AG04450 (cell line): ENCODE measurements around the gene FNDC3B. TPM values are rescaled to one million over a fixed set of nuclear protein-coding genes. Genes with fewer than 3 reads are reported as not detected.
A peak's percentile ranks its signal among the peaks of the same experiment; 100 is the strongest.

Experiments
- CTCF ChIA-PET: fragments of 300-600, 350-600 bp; formaldehyde crosslinking; extraction: SDS; loops from one replicate; lab custom pipeline; 2022; ENCODE audit warnings: antibody characterized with exemption, inconsistent platforms; lab: Charles Lee
- POLR2A ChIA-PET: fragments of 350-600 bp; formaldehyde crosslinking; extraction: SDS; loops from one replicate; lab custom pipeline; 2021; ENCODE audit warnings: antibody characterized with exemption, inconsistent platforms; lab: Yijun Ruan, JAX
- DNase-seq: peaks from one replicate; pipeline ENCODE4 v3.0.0-alpha.2; 2011; ENCODE audit warnings: low read depth, low spot score
- H3K27ac ChIP-seq: one replicate; pipeline ENCODE4 v1.5.1; 2012; ENCODE audit warnings: low read depth, low read length, control low read depth
- H3K27me3 ChIP-seq: one replicate; pipeline ENCODE4 v1.6.0; 2012; ENCODE audit warnings: low read length; ENCODE audit not compliant: control insufficient read depth, insufficient read depth
- H3K4me3 ChIP-seq: 2 replicates; pipeline ENCODE4 v1.5.1; 2011; ENCODE audit warnings: mild to moderate bottlenecking, low read depth, low read length, control low read depth
- H3K9me3 ChIP-seq: 2 replicates; pipeline ENCODE4 v1.5.1; 2012; ENCODE audit warnings: low read length; ENCODE audit not compliant: control insufficient read depth, insufficient read depth
- polyA plus RNA-seq: library from polyadenylated mRNA; depleted of rRNA; stranded (reverse); fragments of >200 nt; gene quantifications from 2 replicates; pipeline ENCODE4 v1.2.3, GENCODE V29; 2011
- TF ChIP-seq, protein P1 (sequence below): IDR thresholded peaks from 2 replicates; pipeline ENCODE4 v1.5.1; 2011; ENCODE audit warnings: low read depth, low read length, control low read depth, inconsistent platforms

FNDC3B gene
- polyA plus RNA-seq, 1 experiment: 39.5 TPM

DNA sequence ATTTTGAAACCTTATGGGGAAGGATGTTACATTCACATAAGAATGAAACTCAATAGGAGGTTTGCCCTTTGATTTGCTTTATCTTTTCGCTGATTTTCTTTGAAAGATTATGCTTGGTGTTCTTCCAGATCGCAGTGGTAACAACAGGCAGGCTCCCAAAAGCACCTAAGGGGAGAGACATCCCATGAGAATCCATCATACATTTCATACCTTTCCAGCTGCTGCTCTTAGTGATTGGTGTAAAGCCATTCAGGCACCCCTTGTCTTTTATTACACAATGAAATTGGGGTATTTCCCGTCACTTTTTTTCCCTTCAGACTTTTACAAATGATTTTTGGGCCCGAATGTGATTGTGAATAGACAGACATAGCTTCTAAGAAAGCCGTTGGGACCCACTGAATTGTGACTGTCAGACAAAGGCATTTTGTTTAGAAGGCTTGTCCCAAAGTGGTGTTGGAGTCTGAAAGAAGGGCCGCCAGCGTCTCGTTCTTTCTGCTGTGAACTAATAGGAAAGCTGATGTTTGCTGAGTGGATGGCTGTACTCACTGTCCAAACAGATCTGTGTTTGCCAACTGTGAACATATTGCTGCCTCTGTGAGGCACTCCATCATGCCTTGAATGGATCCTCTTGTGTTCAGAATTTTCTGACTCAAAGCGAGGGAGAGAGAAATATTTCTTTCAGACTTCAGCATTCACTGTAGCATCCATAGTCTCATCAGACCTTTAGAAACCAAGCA lies 164.3 kb downstream of the FNDC3B start:
- ChIA-PET CTCF (no interaction called here), POLR2A (no interaction called here)
- TF ChIP-seq, protein P1, sequence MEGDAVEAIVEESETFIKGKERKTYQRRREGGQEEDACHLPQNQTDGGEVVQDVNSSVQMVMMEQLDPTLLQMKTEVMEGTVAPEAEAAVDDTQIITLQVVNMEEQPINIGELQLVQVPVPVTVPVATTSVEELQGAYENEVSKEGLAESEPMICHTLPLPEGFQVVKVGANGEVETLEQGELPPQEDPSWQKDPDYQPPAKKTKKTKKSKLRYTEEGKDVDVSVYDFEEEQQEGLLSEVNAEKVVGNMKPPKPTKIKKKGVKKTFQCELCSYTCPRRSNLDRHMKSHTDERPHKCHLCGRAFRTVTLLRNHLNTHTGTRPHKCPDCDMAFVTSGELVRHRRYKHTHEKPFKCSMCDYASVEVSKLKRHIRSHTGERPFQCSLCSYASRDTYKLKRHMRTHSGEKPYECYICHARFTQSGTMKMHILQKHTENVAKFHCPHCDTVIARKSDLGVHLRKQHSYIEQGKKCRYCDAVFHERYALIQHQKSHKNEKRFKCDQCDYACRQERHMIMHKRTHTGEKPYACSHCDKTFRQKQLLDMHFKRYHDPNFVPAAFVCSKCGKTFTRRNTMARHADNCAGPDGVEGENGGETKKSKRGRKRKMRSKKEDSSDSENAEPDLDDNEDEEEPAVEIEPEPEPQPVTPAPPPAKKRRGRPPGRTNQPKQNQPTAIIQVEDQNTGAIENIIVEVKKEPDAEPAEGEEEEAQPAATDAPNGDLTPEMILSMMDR: no peak
- no peak for DNase-seq
- H3K9me3 ChIP-seq: no peaks in the 10 kb centered on the region
- H3K27me3 ChIP-seq: no peaks in the 10 kb centered on the region
- H3K4me3 ChIP-seq: no peak overlapping the region
- peak overlapping the region; percentile 33 for H3K27ac ChIP-seq

DNA sequence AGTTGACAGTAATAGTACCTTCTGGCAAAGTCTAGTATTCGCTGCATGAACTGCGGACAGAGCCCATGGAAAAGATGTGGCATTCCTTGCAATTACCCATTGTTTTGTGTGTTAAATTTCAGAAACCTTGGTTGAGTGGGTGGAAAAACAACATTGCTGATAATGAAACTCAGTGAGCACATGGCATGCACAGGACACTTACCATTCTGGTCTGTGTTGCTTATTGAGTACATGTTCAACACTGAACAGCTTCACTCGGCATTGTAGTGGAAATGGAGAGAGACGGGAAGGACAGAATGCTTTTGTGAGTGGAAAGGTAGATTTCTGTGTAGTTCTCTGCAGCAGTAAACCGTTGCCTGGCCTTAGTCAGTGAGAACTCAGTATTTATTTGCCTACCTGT lies 165.3 kb downstream of the FNDC3B start:
- no peak for DNase-seq
- POLR2A ChIA-PET: no interaction called here
- CTCF ChIA-PET: no interaction called here

DNA sequence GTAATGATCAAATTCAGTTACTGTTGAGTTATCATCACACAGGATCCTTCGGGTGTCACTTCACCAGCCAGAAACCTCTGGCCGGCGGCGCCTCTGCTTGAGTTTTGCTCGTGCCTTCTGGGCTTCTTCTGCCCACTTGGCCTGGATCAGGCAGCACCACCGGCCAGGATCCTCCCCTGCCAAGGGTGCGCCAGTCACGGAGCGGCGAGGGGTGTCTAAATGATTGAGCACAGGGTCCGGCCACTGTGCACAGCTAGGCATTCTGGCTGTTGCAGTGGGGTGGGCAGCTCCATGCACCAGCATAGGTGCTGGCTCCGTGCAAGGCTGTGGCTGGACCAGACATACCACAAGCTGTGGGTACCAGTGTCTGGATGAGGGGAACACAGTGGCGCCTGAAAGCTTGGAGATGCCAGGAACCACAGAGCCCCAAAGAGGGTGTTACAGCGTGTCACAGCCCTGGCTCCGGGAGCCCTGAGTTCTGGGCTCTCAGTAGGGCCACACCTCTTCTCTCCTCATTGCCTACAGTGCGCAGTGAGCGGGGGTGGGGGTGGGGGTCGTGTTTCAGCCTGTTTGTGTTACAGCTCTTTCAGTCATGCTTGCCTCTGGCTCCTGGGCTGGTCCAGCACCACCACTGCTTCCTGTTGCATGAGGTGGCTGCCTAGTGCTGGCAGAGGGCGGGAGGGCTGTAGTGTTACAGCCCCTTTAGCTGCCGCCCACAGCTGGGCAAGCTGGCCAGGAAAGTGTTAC lies 169.4 kb downstream of the FNDC3B start:
- POLR2A ChIA-PET: interaction anchor here (0.6 kb wide), 1 partner anchor 35 kb away, joined by 7 read pairs; no protein-coding TSS in a partner anchor
- H3K9me3 ChIP-seq: peaks cover 5% of the 10 kb centered on the region; the same call in 1 of the 2 replicates
- TF ChIP-seq, protein P1: no peak
- peak overlapping the region; percentile 13 for H3K27ac ChIP-seq
- CTCF ChIA-PET: no interaction called here
- no peak overlapping the region for H3K4me3 ChIP-seq
- DNase-seq: no peak
- no peaks in the 10 kb centered on the region for H3K27me3 ChIP-seq

More for the DNA sequence above, 165.3 kb downstream of the FNDC3B start:
- peaks cover 2% of the 10 kb centered on the region; the same call in 1 of the 2 replicates for H3K9me3 ChIP-seq
- no peak overlapping the region for H3K4me3 ChIP-seq
- no peaks in the 10 kb centered on the region for H3K27me3 ChIP-seq
- no peak overlapping the region for H3K27ac ChIP-seq
- TF ChIP-seq, protein P1: no peak

DNA sequence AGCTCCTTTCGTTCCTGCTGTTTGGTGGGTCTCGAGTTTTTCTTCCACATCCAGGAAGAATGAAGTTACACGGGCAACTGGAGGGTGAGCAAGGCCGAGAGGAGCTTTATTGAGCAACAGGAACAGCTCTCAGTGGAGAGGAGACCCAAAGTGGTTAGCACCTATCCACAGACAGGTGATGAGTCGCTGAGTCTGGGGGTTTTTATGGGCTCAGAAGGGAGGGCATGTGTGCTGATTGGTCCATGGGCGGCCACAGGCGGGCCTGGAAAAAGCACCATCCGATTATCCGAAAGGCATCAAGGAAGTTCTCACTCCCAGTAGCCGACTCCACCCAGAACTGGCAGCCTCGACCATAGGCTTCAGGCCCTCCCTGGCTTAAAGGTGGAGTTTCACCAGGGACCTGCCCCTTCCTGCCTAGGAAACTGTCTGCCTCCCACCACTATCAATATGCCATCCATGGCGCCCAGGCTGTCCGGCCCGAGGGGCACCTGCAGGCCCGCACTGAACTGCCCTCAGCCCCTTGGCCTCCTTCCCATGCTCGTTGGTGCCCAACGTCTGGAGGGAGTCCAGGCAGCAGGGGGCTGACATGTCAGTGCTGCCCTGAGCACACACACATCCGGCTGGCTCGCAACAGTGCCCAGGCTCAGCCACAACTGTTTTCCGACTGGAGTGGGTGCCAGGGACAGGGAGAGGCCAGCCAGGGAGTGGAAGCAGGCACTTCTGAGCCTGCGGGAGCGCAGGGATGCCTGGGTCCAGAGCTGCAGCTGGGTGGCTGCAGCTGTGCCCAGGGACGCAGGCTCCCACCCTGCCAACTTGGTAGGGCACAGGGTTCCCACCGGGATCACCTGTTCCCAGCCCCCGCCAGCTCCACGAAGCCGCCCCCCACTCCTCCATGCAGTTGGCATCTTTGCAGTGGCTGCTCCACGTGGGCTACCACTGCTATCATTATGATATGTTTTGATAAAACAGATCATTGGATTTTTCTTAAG lies 170.2 kb downstream of the FNDC3B start:
- H3K27ac ChIP-seq: peak overlapping the region; percentile 13
- ChIA-PET POLR2A (no interaction called here), CTCF (no interaction called here)
- H3K4me3 ChIP-seq: no peak overlapping the region
- no peak for DNase-seq
- peaks cover 5% of the 10 kb centered on the region; the same call in 1 of the 2 replicates for H3K9me3 ChIP-seq
- no peaks in the 10 kb centered on the region for H3K27me3 ChIP-seq
- TF ChIP-seq, protein P1: no peak
